HG02798 (cell line): ENCODE results near the gene LRRC74B.
"Not testable (repeated sequence)": the region's sequence is repeated elsewhere in the genome, so short reads cannot be mapped to it uniquely, and the experiment has no call there.

Experiments used
- ATAC-seq: cut with Tn5 transposase; IDR thresholded peaks from one replicate; pipeline ENCODE4 v1.9.1; 2021; ENCODE audit warnings: mild to moderate bottlenecking; ENCODE audit not compliant: unreplicated experiment, poor library complexity

The LRRC74B gene, protein sequence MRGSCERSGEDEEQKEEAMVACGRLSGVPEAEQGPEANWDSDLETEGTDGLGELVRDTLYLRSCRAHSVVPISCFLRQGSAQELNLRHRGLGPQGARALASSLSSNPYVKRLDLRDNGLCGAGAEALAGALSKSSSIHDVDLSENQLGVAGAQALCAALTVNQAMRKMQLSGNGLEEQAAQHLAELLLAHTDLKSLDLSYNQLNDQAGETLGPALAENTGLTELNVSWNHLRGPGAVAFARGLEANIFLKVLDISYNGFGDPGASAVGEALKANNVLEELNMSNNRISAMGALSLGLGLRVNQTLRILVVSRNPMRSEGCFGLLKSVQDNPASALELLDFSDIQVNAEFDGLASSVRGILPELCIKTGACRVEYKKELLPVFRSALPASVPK

DNA sequence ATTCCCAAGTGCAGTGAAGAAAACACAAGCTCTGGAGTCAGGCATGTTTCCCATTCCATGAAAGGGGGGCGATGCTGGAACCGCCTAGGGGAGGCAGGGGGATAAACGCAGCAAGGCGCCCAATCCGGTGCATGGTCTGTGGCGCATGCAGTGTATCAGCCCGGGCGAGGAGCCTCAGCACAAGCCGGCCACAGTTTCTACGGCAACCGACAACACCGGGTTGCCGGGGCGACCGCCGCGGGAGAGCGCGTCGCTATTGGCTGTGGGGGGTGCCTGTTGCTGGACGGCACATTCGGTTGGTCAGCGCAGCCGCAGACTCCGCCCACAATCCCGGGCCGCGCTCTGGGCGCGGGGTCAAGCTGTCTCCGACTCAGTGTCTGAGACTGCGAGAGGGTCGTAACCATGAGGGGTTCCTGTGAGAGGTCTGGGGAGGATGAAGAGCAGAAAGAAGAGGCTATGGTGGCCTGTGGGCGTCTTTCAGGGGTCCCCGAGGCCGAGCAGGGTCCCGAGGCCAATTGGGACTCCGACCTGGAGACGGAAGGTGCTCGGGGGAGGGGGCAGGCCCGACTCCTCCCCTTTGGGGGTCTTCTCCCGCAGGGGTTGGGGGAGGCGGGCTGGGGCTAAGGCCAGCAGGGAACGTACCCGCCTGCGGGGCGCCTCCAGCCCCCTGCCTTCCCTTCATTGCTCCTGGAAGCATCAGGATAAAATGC, at the start of gene LRRC74B:
TSS of gene LRRC74B (plus strand) at position 362 of the 710 bp plus-strand sequence. CDS start at position 403, 41 bp downstream.
- ATAC-seq = peak; percentile 83

DNA sequence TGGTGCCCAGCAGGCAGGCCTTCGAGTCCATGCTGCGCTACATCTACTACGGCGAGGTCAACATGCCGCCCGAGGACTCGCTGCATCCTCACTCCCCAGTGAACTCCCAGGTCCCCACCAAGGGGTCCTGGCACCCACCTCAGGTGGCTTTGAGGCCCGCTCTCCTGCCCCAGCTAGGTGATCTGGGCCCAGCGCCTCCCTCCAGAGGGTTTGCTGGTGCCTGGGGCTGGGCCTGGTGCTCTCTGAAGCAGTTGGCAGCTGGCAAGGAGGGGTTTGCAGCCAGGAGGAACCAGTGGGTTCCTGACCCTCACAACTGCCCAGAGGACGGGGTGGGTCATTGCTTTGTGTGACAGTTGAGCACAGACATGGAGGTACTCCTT, 49.7 kb upstream of the LRRC74B start:
- no peak for ATAC-seq

DNA sequence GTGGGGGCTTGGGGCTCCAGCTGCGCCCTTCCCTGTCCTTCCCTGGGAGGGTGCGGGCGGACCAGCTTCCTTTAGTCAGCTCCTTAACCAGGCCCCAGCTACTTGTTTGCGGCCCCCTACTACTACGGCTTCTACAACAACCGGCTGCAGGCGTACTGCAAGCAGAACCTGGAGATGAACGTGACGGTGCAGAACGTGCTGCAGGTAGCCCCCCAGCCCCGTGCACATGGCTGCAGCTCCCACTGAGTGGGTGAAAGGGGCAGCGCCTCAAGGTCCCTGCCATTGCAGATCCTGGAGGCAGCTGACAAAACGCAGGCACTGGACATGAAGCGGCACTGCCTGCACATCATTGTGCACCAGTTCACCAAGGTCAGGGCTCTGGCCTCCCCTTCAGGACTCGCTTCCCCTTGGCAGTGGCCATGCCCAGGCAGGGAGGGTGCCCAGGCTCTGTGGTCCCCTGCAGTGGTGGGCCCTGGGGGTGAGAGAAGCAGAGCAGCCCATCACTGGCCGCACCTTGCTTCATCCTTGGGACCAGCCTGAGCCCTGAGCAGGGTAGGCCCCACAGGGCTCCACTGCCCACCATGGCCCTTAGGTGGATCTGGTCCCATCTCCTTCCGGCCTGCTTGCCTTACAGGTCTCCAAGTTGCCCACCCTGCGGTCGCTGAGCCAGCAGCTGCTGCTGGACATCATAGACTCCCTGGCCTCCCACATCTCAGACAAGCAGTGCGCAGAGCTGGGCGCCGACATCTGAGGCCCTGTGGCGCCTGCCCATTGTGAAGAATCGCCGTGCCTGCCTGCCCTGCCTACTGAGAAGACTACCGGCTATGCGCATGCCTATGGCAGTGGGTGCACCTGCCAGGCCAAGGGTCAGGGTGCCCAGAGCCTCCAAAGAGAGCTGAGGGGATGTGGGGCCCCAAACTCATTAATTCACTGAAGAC, 48.9 kb upstream of the LRRC74B start:
- no peak for ATAC-seq

- no peak for ATAC-seq
These were observed 48.0 kb upstream of the LRRC74B start for GRCh38 chr22:20997536-20998257.

- no peak for ATAC-seq
These were observed 47.1 kb upstream of the LRRC74B start for GRCh38 chr22:20998411-20999336.

GRCh38 chr22:20999350-21000206, 46.2 kb upstream of the LRRC74B start:
- no peak for ATAC-seq

DNA sequence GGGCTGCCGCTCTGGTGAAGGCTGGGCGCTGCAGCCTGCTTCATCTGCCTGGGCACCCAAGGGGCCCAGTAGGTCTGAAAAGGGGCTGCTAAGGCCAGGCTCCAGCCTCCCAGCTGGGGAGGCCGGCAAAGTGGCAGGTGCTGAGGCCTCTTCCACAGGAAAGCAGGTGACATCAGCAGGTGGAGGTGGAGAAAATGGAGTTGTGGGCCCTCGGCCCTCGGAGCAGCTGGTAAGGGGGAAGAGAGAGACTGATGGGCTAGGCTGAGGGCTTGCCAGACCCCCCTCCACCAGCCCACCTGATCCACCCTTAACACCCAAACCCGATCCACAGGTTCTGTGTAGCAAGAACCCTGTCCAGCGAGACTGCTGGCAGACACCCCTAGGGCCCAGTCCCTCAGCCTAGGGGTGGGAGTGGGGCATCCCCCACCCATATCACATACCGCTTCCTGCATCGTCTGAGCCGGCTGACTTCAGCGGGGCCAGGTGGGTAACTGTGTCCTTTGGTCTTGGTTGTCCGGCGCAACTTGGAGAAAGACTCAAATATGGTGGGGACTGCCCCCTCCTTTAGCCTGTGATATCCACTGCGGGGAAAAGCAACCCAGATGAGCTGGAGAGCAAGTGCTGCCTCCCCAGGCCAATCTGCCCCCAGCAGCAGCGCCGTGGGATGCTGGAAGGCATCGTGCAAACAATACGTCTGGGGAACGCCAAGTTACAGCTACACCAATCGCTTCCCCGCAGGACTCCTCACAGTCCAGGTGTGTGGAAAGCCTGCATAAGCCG, 45.3 kb upstream of the LRRC74B start:
- no peak for ATAC-seq

DNA sequence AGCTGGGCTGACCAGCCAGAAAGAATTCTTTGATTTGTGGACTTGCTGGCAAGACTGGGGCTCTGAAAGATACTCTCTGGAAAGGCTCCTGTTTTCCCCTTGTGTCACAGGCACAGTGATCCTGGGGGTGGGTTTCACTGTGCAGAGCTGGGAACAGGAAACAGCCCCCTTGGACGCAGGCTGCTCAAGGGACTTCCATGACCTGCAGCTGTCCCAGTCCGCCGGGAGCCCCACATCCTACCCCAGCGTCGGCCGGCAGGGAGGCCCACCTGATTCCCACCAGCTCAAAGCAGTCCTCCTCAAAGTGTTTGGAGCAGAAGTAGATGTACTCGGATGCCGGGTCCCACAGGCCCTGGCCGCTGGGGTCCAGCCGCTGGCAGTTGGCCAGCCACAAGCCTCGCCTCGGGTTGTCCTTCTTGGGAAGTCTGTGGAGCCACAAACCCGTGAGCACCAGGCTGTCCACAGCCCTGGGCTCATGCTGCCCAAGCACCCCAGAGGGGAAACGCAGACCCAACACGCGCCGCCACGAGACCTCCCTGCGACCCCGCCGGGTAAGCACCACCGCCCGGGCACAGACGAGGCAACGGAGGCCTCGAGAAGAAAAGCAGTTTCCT, 44.7 kb upstream of the LRRC74B start:
- no peak for ATAC-seq

DNA sequence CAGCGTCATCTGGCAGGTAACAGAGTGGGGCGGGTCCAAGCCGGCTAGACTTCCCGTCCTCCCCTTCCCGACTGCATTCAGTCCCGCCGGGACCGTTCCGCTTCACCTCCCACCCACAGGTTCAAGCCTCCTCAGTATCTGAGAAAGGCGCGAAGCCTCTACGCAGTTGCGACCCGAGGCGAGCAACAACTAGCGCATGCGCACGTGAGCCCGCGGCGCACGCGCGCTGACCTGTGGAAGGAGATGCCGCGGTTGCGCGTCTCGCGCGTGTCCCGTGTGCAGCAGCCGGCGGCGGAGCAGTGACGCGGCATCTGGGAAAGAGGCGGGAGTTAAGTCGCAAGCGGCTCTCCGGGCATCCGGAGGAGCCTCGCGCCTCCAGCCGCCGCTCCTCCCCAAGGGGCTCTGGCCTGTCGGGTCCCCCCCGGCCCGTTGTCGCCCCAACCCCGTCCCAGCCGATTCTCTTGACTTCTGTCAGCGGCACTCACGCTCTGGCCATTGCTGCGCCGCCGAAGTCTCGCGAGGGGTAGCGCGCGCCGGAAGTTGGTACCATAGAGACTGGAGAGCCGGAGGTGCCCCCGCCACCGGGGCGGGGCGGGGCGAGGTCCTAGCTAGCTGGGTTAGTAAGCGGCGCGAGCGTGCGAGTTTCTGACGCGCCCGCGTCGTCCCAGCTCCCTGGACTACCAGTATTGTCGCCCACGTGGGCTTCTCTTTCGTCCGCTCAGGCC, 44.0 kb upstream of the LRRC74B start, which contains the start of gene THAP7:
TSS of gene THAP7 (minus strand) at position 518 of the 725 bp plus-strand sequence. CDS start at position 311, 207 bp downstream.
- peak; percentile 90 for ATAC-seq

DNA sequence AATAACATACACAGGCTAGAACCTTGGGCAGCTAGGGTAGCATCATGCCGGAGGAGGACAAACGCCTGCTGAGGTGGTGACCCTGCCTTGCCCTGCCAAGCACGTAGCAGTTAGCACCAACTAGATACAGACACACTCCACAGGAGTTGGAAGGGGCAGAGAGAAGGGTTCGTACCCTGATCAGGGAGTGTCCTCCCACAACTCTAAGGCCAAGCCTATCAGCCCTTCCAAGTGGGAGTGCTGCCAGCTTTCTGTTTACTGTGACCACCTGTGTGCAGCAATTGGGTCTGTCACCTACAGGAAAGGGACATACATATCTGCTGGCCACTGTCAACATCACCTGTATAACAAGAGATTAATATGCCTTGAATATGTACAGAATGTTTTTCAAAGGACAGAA, 42.0 kb upstream of the LRRC74B start:
- no peak for ATAC-seq

GRCh38 chr22:21009208-21009607, 36.5 kb upstream of the LRRC74B start:
- not testable (repeated sequence) for ATAC-seq

DNA sequence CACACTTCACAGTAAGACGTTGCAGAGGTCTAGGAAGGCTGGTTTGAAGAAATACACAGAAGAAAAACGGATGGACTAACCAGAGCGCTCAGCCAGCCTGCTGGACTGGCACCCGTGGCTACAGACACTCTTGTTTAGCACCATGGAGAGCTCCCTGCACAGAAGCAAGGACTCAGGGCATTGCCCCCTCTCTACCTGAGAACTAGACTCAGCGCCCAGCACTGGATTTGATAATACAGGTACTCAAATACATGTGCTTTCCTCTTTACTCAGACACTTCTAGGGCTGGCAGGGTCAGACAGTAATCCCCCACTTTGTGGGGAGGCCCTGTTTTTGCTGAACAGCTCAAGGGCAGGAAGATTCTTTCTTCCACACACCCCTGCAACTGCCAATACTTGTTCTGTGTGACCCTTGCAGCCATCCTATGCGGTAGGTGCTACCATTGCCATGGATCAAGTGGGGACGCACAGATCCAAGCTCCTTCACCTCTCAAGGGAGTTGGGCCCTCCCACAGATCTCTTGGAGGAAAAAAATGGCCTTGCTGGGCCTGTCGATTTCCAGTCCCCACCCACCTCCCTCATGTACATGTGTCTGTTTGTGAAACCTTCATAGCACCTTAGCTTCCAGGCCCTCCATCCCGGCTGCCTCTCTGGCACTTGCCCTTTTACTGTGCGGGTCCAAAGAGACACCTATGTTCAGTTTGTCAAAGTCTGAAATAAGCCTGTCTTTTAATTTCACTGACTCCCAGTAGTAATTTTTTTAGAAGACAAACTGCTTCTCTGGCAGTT, 35.9 kb upstream of the LRRC74B start:
- no peak for ATAC-seq

DNA sequence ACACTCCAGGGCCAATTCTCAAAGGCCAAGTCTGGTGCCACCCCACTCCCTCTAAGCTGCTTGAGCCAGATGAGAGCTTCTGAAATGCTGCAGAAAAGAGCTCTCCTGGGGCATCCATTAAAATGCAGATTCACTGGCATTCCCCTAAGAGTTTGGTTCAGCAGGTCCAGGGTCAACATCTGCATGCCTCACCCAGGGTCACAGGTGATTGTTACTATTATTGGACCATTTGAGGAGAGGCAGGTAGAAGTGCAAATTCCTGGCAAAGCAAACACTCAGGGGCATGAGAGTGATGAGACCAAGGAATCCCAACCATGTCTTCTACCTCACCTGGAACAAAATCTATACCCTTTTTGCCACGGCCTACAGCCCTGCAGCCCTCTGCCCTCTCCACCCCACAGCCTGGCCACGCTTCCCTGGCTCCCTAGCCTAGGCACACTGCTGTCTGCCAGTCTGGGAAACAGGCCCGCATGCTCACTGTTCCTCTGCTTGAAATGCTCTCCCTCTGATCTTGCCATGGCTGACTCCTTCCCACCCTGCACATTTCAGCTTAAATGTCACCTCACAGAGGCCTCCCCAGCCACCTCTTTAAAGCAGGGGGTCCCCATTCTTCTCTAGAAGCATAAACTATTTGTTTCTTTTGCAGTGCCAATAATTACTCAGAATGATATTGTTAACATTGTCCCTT, 35.2 kb upstream of the LRRC74B start:
- ATAC-seq = no peak

GRCh38 chr22:21012446-21013407, 33.0 kb upstream of the LRRC74B start:
- no peak for ATAC-seq
